ENCODE results near the gene PTPRT.

GRCh38 chr20:42370075-42370474 lies 819.6 kb downstream of the PTPRT start:
- no peak for TF ChIP-seq POLR2A (IDR thresholded peaks at IDR 0.05)
- no peak for TF ChIP-seq CTCF (IDR thresholded peaks at IDR 0.05)

All from Peyer's patch (tissue), 4 donors.